Endothelial cell of umbilical vein (primary cell): ENCODE measurements around the gene STK16. TPM values are rescaled to one million over a fixed set of nuclear protein-coding genes. Genes with fewer than 3 reads are reported as not detected.

Experiments used
- BruUV-seq: library from RNA; stranded (reverse); fragments of 400-500 nt; replicated peaks from 2 replicates; lab custom pipeline; 2021; lab: Mats Ljungman, UMichigan
- CTCF ChIA-PET: fragments of 300-600, 350-600 bp; sonication (Branson Sonifier 250); formaldehyde crosslinking; loops from one replicate; lab custom pipeline; 2021; ENCODE audit warnings: antibody characterized with exemption, inconsistent platforms; lab: Charles Lee
- POLR2A ChIA-PET: fragments of 300-600, 350-600 bp; sonication (Branson Sonifier 250); formaldehyde crosslinking; loops from one replicate; lab custom pipeline; 2021; ENCODE audit warnings: antibody characterized with exemption, inconsistent platforms; lab: Charles Lee
- DNase-seq: peaks from one replicate; pipeline ENCODE4 v3.0.0-alpha.2; 2011; ENCODE audit warnings: low read depth, low spot score
- FAIRE-seq: peaks from 2 replicates; lab custom pipeline; 2011; peaks lifted over from hg19 to GRCh38; lab: Jason Lieb, UNC
- H2AFZ ChIP-seq: 2 replicates; pipeline ENCODE4 v1.6.0; 2012; ENCODE audit warnings: low read depth, low read length, control low read depth, inconsistent platforms
- H3K27ac ChIP-seq: 2 replicates; pipeline ENCODE4 v1.5.1; 2011; ENCODE audit warnings: low read depth, mild to moderate bottlenecking, control low read depth, low read length, moderate library complexity; ENCODE audit not compliant: insufficient read depth
- H3K27me3 ChIP-seq, 2 experiments: 2 replicates each; pipeline versions ENCODE4 v1.6.0 to v1.6.1; 2011; ENCODE audit warnings: low read length in 2 of 2, mixed read lengths in 1 of 2; ENCODE audit not compliant: control insufficient read depth in 2 of 2, insufficient read depth in 2 of 2
- H3K36me3 ChIP-seq, 2 experiments: 2 replicates in 1 of 2; 3 replicates in 1 of 2; pipeline ENCODE4 v1.5.1; 2011; ENCODE audit warnings: low read length in 2 of 2, mild to moderate bottlenecking in 1 of 2, moderate library complexity in 1 of 2; ENCODE audit not compliant: control insufficient read depth in 2 of 2, insufficient read depth in 2 of 2; ENCODE audit errors: extremely low read depth in 1 of 2
- H3K4me1 ChIP-seq: 3 replicates; pipeline ENCODE4 v1.5.1; 2011; ENCODE audit warnings: mild to moderate bottlenecking, low read length; ENCODE audit not compliant: control insufficient read depth, insufficient read depth; ENCODE audit errors: extremely low read depth
- H3K4me2 ChIP-seq: 2 replicates; pipeline ENCODE4 v1.6.1; 2011; ENCODE audit warnings: low read length, control low read depth, mixed read lengths; ENCODE audit not compliant: insufficient read depth
- H3K4me3 ChIP-seq, 3 experiments: fragments of 200-600 bp in 1 of 3; sonication (generic), shearing (Covaris generic) in 1 of 3; replicated peaks in 1 of 3; 2 replicates each; pipeline ENCODE4 v1.5.1; 2011 to 2016; ENCODE audit warnings: control low read depth in 3 of 3, low read length in 3 of 3, mild to moderate bottlenecking in 2 of 3, inconsistent platforms in 1 of 3, low read depth in 1 of 3, moderate library complexity in 1 of 3; ENCODE audit not compliant: insufficient read depth in 1 of 3
- H3K79me2 ChIP-seq: 2 replicates; pipeline ENCODE4 v1.6.0; 2012; ENCODE audit warnings: low read length, inconsistent platforms; ENCODE audit not compliant: control insufficient read depth, insufficient read depth
- H3K9ac ChIP-seq: replicated peaks from 2 replicates; pipeline ENCODE3; 2011; ENCODE audit warnings: low read length, control low read depth; ENCODE audit not compliant: insufficient read depth; ENCODE audit errors: extremely low read depth
- H3K9me1 ChIP-seq: replicated peaks from 3 replicates; pipeline ENCODE4 v1.6.0; 2011; ENCODE audit warnings: mild to moderate bottlenecking, low read length; ENCODE audit not compliant: control insufficient read depth, insufficient read depth; ENCODE audit errors: extremely low read depth
- H3K9me3 ChIP-seq: replicated peaks from 2 replicates; pipeline ENCODE4 v1.5.1; 2012; ENCODE audit warnings: low read length, inconsistent platforms; ENCODE audit not compliant: control insufficient read depth, insufficient read depth
- H4K20me1 ChIP-seq: replicated peaks from 2 replicates; pipeline ENCODE3; 2011; ENCODE audit warnings: mild to moderate bottlenecking, low read length; ENCODE audit not compliant: control insufficient read depth, insufficient read depth; ENCODE audit errors: extremely low read depth
- EZH2 ChIP-seq: IDR thresholded peaks from 2 replicates; pipeline ENCODE4 v1.6.1; 2012; ENCODE audit warnings: borderline replicate concordance, low read depth, mild to moderate bottlenecking, moderate library complexity, low read length, inconsistent platforms; ENCODE audit not compliant: severe bottlenecking
- FOS ChIP-seq: IDR thresholded peaks from 2 replicates; pipeline ENCODE4 v1.6.1; 2011; ENCODE audit warnings: mild to moderate bottlenecking, low read length, moderate library complexity, borderline replicate concordance; ENCODE audit not compliant: insufficient read depth
- GATA2 ChIP-seq: IDR thresholded peaks from 2 replicates; pipeline ENCODE4 v1.7.0; 2011; ENCODE audit warnings: low read depth, mild to moderate bottlenecking, moderate library complexity, mixed read lengths, low read length; ENCODE audit not compliant: insufficient read length, insufficient read depth
- JUN ChIP-seq: IDR thresholded peaks from 2 replicates; pipeline ENCODE4 v1.6.1; 2011; ENCODE audit warnings: borderline replicate concordance, low read depth; ENCODE audit not compliant: insufficient read length, insufficient read depth
- MYC ChIP-seq: IDR thresholded peaks from one replicate; pipeline ENCODE4 v1.6.1; 2011; ENCODE audit warnings: mild to moderate bottlenecking, low read depth, low read length
- POLR2A ChIP-seq: IDR thresholded peaks from 2 replicates; pipeline ENCODE4 v1.6.1; 2012; ENCODE audit warnings: low read depth, mild to moderate bottlenecking, control low read depth, low read length
- POLR2AphosphoS5 ChIP-seq: IDR thresholded peaks from 2 replicates; pipeline ENCODE4 v1.6.1; 2012; ENCODE audit warnings: low read depth, mild to moderate bottlenecking, control low read depth, low read length, moderate library complexity; ENCODE audit not compliant: insufficient read depth
- dilution Hi-C: fragments of 300-500 bp; cut with MboI; formaldehyde crosslinking; loops from one replicate; pipeline ENCODE4 v1.15.0; 2019; ENCODE audit warnings: low sequenced_read_pairs; ENCODE audit not compliant: extremely low pct_ligation_motif_present
- intact Hi-C: fragments of 100-400 bp; cut with micrococcal nuclease; formaldehyde crosslinking; loops from one replicate; pipeline ENCODE4 v1.10.0; 2022
- polyA plus RNA-seq, 4 experiments: library from polyadenylated mRNA; depleted of rRNA in 3 of 4; stranded (reverse) in 3 of 4; unstranded in 1 of 4; fragments of >200 nt; gene quantifications; 2 replicates each; pipeline versions ENCODE4 v1.2.1 to v1.2.3, GENCODE V29; 2011 to 2012; ENCODE audit warnings: missing spikeins in 1 of 4
- total RNA-seq: library from RNA; stranded (reverse); gene quantifications from 2 replicates; pipeline ENCODE4 v1.2.3, GENCODE V29; 2021
- TF ChIP-seq, protein P1 (sequence below), 2 donors: IDR thresholded peaks; 1 replicate in 1 of 2; 2 replicates in 1 of 2; pipeline ENCODE4 v1.5.1; 2011; ENCODE audit warnings: low read length in 2 of 2, mild to moderate bottlenecking in 2 of 2, moderate library complexity in 2 of 2, control low read depth in 1 of 2, inconsistent platforms in 1 of 2, low read depth in 1 of 2; ENCODE audit not compliant: insufficient read depth in 1 of 2; ENCODE audit errors: extremely low read depth in 1 of 2

Gene STK16
- total and polyA plus RNA-seq, 2 donors (not counting 3 experiments of a cell fraction or from before 2014, with no cell fraction given) = 18.8 to 63.2 TPM

DNA sequence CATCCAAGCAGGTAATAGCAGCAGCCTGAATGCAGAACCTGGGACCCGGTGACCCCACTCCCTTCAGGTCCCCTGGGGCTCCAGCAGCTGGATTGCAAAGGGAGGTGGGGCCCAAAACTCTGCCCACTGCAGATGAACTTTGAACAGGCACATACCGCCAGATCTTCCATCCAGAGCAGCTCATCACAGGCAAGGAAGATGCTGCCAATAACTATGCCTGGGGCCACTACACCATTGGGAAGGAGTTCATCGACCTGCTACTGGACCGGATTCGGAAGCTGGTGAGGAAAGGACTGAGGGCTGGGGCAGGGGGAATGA lies 24.7 kb downstream of the STK16 start:
- BruUV-seq = no TSS peak
- no peaks in the 10 kb centered on the region for H4K20me1 ChIP-seq
- H3K4me3 ChIP-seq = no peak overlapping the region
- CTCF ChIA-PET = interaction anchor here (0.5 to 1.4 kb wide), 2 partner anchors 25 to 42 kb away, joined by 3 to 6 read pairs; no protein-coding TSS in a partner anchor
- H2AFZ ChIP-seq = no peak overlapping the region
- intact Hi-C loops (no loop called here), dilution Hi-C loops (no loop called here)
- H3K36me3 ChIP-seq = no peaks in the 10 kb centered on the region
- H3K27me3 ChIP-seq = peaks cover 4 to 10% of the 10 kb centered on the region in 2 experiments
- POLR2A ChIA-PET = no interaction called here
- no peaks in the 10 kb centered on the region for H3K79me2 ChIP-seq
- H3K4me1 ChIP-seq = no peaks in the 10 kb centered on the region
- no peak overlapping the region for H3K4me2 ChIP-seq
- no peaks in the 10 kb centered on the region for H3K9me3 ChIP-seq
- FAIRE-seq (no peak), DNase-seq (no peak)
- TF ChIP-seq, protein P1, sequence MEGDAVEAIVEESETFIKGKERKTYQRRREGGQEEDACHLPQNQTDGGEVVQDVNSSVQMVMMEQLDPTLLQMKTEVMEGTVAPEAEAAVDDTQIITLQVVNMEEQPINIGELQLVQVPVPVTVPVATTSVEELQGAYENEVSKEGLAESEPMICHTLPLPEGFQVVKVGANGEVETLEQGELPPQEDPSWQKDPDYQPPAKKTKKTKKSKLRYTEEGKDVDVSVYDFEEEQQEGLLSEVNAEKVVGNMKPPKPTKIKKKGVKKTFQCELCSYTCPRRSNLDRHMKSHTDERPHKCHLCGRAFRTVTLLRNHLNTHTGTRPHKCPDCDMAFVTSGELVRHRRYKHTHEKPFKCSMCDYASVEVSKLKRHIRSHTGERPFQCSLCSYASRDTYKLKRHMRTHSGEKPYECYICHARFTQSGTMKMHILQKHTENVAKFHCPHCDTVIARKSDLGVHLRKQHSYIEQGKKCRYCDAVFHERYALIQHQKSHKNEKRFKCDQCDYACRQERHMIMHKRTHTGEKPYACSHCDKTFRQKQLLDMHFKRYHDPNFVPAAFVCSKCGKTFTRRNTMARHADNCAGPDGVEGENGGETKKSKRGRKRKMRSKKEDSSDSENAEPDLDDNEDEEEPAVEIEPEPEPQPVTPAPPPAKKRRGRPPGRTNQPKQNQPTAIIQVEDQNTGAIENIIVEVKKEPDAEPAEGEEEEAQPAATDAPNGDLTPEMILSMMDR (IDR thresholded peaks at IDR 0.05; ENCODE audit: extremely low read depth in 1 of 2, insufficient read depth in 1 of 2, low read depth in 1 of 2, low read length in 2 of 2) = no peak
- TF ChIP-seq MYC (no peak), POLR2A (no peak), JUN (no peak)
- no peak overlapping the region for H3K27ac ChIP-seq
- no peaks in the 10 kb centered on the region for H3K9me1 ChIP-seq
- H3K9ac ChIP-seq = no peak overlapping the region

DNA sequence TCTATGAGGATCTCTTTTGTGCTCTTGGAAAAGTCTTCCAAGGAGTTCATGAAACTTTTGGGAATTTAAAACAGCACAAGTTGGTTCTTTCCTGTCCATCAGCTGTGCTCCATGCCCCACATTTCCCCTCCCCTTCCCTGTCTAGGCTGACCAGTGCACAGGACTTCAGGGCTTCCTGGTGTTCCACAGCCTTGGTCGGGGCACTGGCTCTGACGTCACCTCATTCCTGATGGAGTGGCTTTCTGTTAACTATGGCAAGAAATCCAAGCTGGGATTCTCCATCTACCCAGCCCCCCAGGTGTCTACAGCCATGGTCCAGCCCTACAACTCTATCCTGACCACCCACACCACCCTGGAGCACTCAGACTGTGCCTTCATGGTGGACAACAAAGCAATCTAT lies 25.7 kb downstream of the STK16 start:
- Histone ChIP-seq H3K27me3 (peaks cover 4 to 10% of the 10 kb centered on the region in 2 experiments), H3K9ac (no peak overlapping the region), H3K9me1 (no peaks in the 10 kb centered on the region), H3K4me3 (no peak overlapping the region), H2AFZ (no peak overlapping the region), H3K4me1 (no peaks in the 10 kb centered on the region), H4K20me1 (no peaks in the 10 kb centered on the region), H3K36me3 (no peaks in the 10 kb centered on the region), H3K79me2 (no peaks in the 10 kb centered on the region), H3K27ac (no peak overlapping the region), H3K4me2 (no peak overlapping the region), H3K9me3 (no peaks in the 10 kb centered on the region)
- CTCF ChIA-PET = interaction anchor here (1.5 kb wide), 1 partner anchor 13 kb away, joined by 3 read pairs; no protein-coding TSS in a partner anchor
- no peak for FAIRE-seq
- intact Hi-C loops (no loop called here), dilution Hi-C loops (no loop called here)
- POLR2A ChIA-PET = no interaction called here
- no TSS peak for BruUV-seq
- TF ChIP-seq JUN (no peak), EZH2 (no peak), FOS (no peak), GATA2 (no peak), POLR2AphosphoS5 (no peak), POLR2A (no peak)
- no peak for DNase-seq
